ENCODE data around the gene CTCF. TPM values are rescaled to one million over a fixed set of nuclear protein-coding genes. Genes with fewer than 3 reads are reported as not detected.
A peak's percentile ranks its signal among the peaks of the same experiment; 100 is the strongest.

Gene CTCF
- total RNA-seq, 1 donor from 2014 or later: 69.8 TPM

DNA sequence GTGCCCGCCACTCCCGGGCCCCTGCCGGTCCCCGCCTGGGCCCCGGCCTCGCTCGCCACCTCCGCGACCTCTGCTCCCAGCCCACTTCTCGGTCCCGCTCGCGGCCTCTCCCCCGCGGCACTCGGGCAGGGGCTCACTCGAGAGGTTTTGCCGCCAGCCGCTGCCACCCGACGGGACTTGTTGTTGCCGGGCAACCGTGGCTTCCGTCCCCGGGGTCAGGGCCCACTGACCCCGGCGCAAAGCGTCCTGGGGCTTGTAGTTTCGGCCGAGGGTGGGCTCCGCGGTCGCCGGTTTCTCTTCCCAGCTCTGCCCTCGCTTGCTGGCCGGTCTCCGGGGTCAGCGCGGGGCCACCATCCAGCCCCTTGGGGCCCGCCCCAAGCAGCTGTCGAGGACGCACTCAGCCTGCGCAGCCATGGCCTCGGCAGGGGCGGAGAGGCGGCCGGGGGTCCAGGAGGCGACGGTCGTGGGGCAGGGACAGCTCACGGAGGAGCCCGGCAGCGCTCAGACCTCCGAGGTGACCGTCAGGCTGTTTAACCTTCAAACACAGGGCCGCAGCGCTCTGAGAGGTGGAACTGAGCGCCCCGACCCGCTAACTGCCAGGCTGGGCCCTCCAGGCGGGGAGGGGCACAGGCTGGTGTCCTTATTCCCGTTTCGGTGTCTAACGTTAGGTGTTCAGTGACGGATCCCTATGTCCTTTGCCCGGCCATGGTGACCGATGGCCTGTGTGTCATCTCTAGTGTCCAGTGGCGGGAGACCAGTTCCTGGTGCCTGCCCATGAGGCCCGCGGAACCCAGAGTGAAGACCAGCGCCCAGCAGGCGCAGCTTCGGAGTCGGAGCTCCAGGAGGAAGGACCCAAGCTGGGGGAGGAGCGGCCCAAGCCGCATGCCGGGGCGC is 104.5 kb downstream of the CTCF start, which contains the start of the genes C16orf86 and ENKD1:
Gene C16orf86, plus strand, starts transcription at position 256 of the 894 bp plus-strand sequence. Its CDS starts 157 bp downstream, at position 413.
Gene ENKD1, minus strand, starts transcription at position 192 of the 894 bp plus-strand sequence. CDS start 308 bp downstream, outside the sequence.
- peak; percentile 80 for DNase-seq (ENCODE audit: low spot score, unreplicated experiment)
- Mint-ChIP-seq H3K27ac (peak within 1 kb of the TSS; percentile 74), H3K9me3 (ENCODE audit: low read depth) (no peaks in the 10 kb centered on the region), H3K4me3 (ENCODE audit: low read depth) (peak within 1 kb of the TSS; percentile 80), H3K4me1 (ENCODE audit: low read depth) (peaks cover 3% of the 10 kb centered on the region), H3K27me3 (no peaks in the 10 kb centered on the region), H3K36me3 (ENCODE audit: insufficient read depth) (peaks cover 4% of the 10 kb centered on the region)
- TF ChIP-seq, protein P1, sequence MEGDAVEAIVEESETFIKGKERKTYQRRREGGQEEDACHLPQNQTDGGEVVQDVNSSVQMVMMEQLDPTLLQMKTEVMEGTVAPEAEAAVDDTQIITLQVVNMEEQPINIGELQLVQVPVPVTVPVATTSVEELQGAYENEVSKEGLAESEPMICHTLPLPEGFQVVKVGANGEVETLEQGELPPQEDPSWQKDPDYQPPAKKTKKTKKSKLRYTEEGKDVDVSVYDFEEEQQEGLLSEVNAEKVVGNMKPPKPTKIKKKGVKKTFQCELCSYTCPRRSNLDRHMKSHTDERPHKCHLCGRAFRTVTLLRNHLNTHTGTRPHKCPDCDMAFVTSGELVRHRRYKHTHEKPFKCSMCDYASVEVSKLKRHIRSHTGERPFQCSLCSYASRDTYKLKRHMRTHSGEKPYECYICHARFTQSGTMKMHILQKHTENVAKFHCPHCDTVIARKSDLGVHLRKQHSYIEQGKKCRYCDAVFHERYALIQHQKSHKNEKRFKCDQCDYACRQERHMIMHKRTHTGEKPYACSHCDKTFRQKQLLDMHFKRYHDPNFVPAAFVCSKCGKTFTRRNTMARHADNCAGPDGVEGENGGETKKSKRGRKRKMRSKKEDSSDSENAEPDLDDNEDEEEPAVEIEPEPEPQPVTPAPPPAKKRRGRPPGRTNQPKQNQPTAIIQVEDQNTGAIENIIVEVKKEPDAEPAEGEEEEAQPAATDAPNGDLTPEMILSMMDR (IDR thresholded peaks at IDR 0.05; ENCODE audit: unreplicated experiment): no peak

- Mint-ChIP-seq H3K4me3 (ENCODE audit: low read depth) (peak overlapping the region; percentile 80), H3K4me1 (ENCODE audit: low read depth) (peaks cover 3% of the 10 kb centered on the region), H3K27me3 (no peaks in the 10 kb centered on the region), H3K9me3 (ENCODE audit: low read depth) (no peaks in the 10 kb centered on the region), H3K36me3 (ENCODE audit: insufficient read depth) (peaks cover 4% of the 10 kb centered on the region), H3K27ac (no peak overlapping the region)
- TF ChIP-seq, protein P1 (IDR thresholded peaks at IDR 0.05; ENCODE audit: unreplicated experiment): no peak
- DNase-seq (ENCODE audit: low spot score, unreplicated experiment): no peak
Measured at GRCh38 chr16:67667453-67667816, 105.1 kb downstream of the CTCF start.

- peak overlapping the region; percentile 14 for H3K4me3 Mint-ChIP-seq (ENCODE audit: low read depth)
- H3K9me3 Mint-ChIP-seq (ENCODE audit: low read depth): no peaks in the 10 kb centered on the region
- H3K27ac Mint-ChIP-seq: no peak overlapping the region
- TF ChIP-seq, protein P1 (IDR thresholded peaks at IDR 0.05; ENCODE audit: unreplicated experiment): peak; percentile 76
- peaks cover 4% of the 10 kb centered on the region for H3K36me3 Mint-ChIP-seq (ENCODE audit: insufficient read depth)
- H3K4me1 Mint-ChIP-seq (ENCODE audit: low read depth): peaks cover 3% of the 10 kb centered on the region
- DNase-seq (ENCODE audit: low spot score, unreplicated experiment): peak; percentile 77
- no peaks in the 10 kb centered on the region for H3K27me3 Mint-ChIP-seq
Measured at GRCh38 chr16:67667817-67668494, 105.6 kb downstream of the CTCF start.

- peaks cover 3% of the 10 kb centered on the region for H3K4me1 Mint-ChIP-seq (ENCODE audit: low read depth)
- H3K9me3 Mint-ChIP-seq (ENCODE audit: low read depth): no peaks in the 10 kb centered on the region
- no peak overlapping the region for H3K4me3 Mint-ChIP-seq (ENCODE audit: low read depth)
- H3K27ac Mint-ChIP-seq: no peak overlapping the region
- H3K27me3 Mint-ChIP-seq: no peaks in the 10 kb centered on the region
- H3K36me3 Mint-ChIP-seq (ENCODE audit: insufficient read depth): peaks cover 4% of the 10 kb centered on the region
- TF ChIP-seq, protein P1 (IDR thresholded peaks at IDR 0.05; ENCODE audit: unreplicated experiment): no peak
- no peak for DNase-seq (ENCODE audit: low spot score, unreplicated experiment)
Measured at GRCh38 chr16:67668495-67669157, 106.3 kb downstream of the CTCF start.

Data from progenitor cell of endocrine pancreas (in vitro differentiated cells).